GM12891 (cell line): ENCODE measurements around the gene HDAC5.
"Not testable (repeated sequence)": the region's sequence is repeated elsewhere in the genome, so short reads cannot be mapped to it uniquely, and the experiment has no call there.

ENCODE experiments used
- DNase-seq: peaks from one replicate; pipeline ENCODE4 v3.0.0; 2011; ENCODE audit warnings: low spot score; ENCODE audit not compliant: insufficient read length
- FAIRE-seq: peaks from 2 replicates; lab custom pipeline; 2011; peaks lifted over from hg19 to GRCh38; lab: Jason Lieb, UNC
- PAX5 ChIP-seq: IDR thresholded peaks from 2 replicates; pipeline ENCODE4 v1.6.1; 2011; ENCODE audit warnings: low read length, moderate library complexity, mild to moderate bottlenecking; ENCODE audit not compliant: insufficient read depth, severe bottlenecking
- POLR2A ChIP-seq: IDR thresholded peaks from 2 replicates; pipeline ENCODE4 v1.6.1; 2011; ENCODE audit warnings: low read depth, low read length, control low read depth
- POLR2AphosphoS5 ChIP-seq: IDR thresholded peaks from 2 replicates; pipeline ENCODE4 v1.6.1; 2011; ENCODE audit warnings: low read depth, low read length, control low read depth
- POU2F2 ChIP-seq: IDR thresholded peaks from 2 replicates; pipeline ENCODE4 v1.6.1; 2011; ENCODE audit warnings: low read depth, mild to moderate bottlenecking, control low read depth, low read length, moderate library complexity
- SPI1 ChIP-seq: IDR thresholded peaks from 2 replicates; pipeline ENCODE4 v1.6.1; 2011; ENCODE audit warnings: low read depth, low read length, control low read depth
- TAF1 ChIP-seq: IDR thresholded peaks from 2 replicates; pipeline ENCODE4 v1.6.1; 2011; ENCODE audit warnings: low read depth, low read length, control low read depth

Gene HDAC5

DNA sequence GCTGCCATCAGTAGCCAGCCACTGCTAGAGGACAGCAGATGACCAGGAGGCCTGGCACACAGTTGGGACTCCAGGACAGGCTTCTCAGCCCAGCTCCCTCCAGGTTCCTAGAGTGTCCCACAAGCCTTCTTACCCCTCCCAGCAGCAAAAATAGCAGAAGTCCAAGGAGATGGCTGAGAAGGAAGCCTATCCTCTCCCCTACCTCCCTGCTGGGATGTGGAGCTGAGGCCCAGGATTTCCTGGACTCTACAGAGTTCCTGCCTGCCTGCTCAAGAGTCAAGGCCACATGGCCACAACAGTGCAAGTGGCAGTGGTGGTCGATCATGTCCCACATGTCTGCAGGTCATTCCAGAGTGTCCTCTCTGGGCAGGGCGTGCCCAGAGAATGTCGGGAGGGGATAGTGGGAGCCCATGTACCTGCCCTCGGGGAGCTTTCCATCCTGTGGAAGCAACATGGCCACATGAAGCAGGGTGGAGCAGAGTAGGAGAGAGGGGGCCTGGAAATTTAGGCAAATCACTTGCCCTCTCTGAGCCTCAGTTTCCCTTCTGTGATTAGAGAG is 10.6 kb upstream of the HDAC5 start:
- DNase-seq: no peak
- FAIRE-seq: no peak
- TF ChIP-seq POU2F2 (no peak), POLR2AphosphoS5 (no peak), TAF1 (no peak), SPI1 (no peak)

DNA sequence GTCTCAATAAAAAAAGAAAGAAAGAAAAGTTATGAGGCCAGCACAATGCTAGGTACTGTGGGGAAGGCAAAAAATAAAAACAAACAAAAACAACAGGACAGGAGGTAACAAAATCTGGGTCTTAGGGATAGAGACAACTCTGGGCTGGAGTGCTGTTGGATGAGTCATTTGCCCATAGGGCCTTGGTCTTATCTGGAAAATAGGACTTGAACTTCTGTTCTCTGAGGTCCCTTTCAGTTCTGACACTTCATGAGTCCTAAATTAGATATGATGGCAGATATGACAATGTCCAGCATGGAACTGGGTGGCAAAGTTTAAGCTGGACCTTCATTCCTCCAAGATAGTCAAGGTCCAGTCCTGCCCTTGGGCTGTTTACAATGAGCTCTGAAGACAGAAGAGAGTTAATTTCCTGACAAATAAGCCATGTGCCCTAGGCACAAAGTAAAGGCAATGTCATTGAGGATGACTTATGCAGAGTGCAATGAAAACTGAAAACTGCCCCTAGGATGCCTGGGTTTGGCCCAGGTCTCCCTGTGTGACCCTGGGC is 8.9 kb upstream of the HDAC5 start:
- FAIRE-seq (no peak), DNase-seq (no peak)
- TF ChIP-seq POLR2AphosphoS5 (no peak), TAF1 (no peak), PAX5 (no peak), POU2F2 (no peak), POLR2A (no peak)

DNA sequence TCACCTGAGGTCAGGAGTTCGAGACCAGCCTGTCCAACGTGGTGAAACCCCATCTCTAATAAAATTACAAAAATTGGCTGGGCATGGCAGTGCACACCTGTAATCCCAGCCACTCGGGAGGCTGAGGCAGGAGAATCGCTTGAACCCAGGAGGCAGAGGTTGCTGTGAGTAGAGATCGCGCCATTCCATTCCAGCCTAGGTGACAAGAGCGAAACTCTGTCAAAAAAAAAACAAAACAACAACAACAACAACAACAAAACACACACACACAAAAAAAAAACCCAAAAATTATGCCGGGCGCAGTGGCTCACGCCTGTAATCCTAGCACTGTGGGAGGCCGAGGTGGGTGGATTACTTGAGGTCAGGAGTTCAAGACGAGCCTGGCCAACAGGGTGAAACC is 7.9 kb upstream of the HDAC5 start:
- DNase-seq, FAIRE-seq: not testable (repeated sequence)

DNA sequence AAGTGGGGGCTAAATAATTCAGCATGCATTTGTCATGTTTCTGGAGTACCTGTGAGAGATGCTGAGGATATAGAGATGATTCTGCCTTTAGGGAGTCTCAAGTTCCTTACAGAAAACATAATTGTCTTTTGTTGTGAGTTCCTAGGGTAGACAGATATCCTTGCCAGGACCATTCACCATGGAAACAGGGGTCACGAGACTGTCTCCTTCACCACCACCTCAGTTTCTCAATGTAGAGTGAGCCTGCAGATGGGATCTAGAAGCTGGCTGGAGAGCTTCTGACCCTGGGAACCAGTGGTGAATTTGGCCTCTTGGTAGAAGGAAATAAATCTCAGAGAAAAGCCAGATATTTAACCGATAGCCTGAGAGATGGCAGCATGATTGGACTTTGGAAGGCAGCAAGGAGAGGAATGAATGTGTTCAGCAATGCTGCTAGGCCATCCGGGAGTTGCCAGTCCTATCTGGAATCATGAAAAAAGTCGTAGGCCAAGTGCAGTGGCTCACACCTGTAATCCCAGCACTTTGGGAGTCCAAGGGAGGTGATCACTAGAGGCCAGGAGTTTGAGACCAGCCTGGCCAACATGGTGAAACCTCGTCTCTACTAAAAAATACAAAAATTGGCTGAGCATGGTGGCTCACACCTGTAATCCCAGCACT is 7.4 kb upstream of the HDAC5 start:
- FAIRE-seq: no peak
- TF ChIP-seq POU2F2 (no peak), TAF1 (no peak), SPI1 (no peak), POLR2A (no peak), PAX5 (no peak), POLR2AphosphoS5 (no peak)
- DNase-seq: no peak

DNA sequence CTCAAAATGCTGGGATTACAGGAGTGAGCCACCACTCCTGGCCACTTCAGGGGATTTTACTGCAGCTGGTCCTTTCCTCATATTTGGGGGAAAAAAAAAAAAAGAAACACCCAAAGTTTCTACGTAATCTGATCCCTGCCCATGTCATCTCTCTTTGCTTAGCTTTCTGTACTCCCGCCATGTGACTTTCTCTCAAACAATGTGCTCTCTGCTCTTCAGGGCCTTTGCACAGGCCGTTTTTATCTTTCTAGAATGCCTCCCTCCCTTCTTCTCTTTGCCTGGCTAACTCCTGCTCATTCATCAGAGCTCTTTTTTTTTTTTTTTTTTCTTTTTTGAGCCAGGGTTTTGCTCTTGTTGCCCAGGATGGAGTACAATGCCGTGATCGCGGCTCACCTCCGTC is 4.9 kb upstream of the HDAC5 start:
- FAIRE-seq (no peak), DNase-seq (no peak)
- TF ChIP-seq TAF1 (no peak), SPI1 (no peak), POU2F2 (no peak), POLR2A (no peak), PAX5 (no peak), POLR2AphosphoS5 (no peak)

DNA sequence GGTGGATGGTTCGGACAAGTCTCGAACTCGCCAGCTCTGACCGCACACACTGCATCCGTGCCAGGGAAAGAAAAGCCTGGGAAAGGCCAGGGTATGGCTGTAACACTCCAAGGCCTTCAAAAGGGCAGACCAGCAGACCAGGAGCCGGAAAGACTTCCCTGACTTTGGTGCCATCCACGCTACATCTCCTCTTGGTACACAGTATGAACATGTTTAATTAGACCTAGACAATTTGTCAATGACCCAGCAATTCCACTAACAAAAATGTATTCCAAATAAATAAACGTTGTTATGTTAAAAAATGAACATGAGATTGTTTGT is 637 bp upstream of the HDAC5 start:
- FAIRE-seq (no peak), DNase-seq (no peak)
- TF ChIP-seq POLR2A (no peak), PAX5 (no peak), POLR2AphosphoS5 (no peak), SPI1 (no peak), POU2F2 (no peak), TAF1 (no peak)

- TF ChIP-seq TAF1: no peak
- TF ChIP-seq PAX5: no peak
- TF ChIP-seq POLR2AphosphoS5: no peak
- no peak for TF ChIP-seq POLR2A
- TF ChIP-seq POU2F2: no peak
- no peak for TF ChIP-seq SPI1
- peak; percentile 41 for DNase-seq
- FAIRE-seq: no peak
Measured at GRCh38 chr17:44122816-44123355, 555 bp downstream of the HDAC5 start.

DNA sequence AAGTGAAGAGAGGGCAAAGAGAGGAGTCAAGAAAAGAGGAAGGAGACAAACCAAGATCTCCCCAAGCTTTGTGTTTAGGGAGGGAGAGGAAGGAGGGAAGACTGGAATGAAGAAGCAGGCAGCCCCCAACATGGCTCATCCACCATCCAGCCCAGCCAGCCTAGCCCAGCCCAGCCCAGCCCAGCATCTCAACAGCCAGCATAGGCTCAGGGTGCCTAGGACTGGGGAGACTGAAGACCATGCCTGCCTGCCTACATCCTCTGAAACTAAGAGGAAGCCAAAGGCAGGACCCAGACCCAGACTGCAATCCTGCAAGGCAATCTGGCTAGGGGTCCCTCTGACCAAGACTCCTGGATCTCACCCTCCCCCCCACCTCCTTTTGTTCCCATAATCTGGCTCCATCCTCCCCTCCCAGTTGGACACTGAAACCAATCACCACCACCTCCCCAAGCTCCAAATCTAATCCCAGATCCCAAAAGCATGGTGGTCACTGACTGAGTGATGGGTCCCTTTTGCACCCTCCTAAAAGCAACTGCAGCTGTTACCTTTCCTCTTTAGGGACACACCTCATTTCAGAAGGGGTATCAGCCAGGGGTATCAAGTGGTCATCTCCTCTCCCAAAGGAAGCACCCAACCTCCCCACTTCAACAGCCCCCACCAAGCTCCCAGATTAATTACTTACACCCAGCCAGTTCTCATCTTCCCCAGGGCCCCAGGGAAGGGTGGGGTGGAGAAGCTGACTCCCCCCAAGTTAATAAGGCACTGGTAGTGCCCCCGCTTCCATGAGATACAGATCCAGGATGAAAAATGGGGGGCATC is 1.2 kb downstream of the HDAC5 start:
- DNase-seq (no peak), FAIRE-seq (no peak)
- TF ChIP-seq PAX5: no peak
- no peak for TF ChIP-seq TAF1
- TF ChIP-seq SPI1: no peak
- no peak for TF ChIP-seq POU2F2
- TF ChIP-seq POLR2A: no peak
- TF ChIP-seq POLR2AphosphoS5: no peak

GRCh38 chr17:44120851-44121605 is 2.4 kb downstream of the HDAC5 start:
- FAIRE-seq (no peak), DNase-seq (no peak)
- no peak for TF ChIP-seq SPI1
- no peak for TF ChIP-seq POU2F2

GRCh38 chr17:44120281-44120680 is 3.2 kb downstream of the HDAC5 start:
- DNase-seq, FAIRE-seq: not testable (repeated sequence)
